Caco-2 (cell line): ENCODE measurements around the gene OR4D11. TPM values are rescaled to one million over a fixed set of nuclear protein-coding genes. Genes with fewer than 3 reads are reported as not detected.
A peak's percentile ranks its signal among the peaks of the same experiment; 100 is the strongest.

Experiments used
- BruUV-seq: library from RNA; stranded (reverse); fragments of 400-500 nt; replicated peaks from 2 replicates; lab custom pipeline; 2021; lab: Mats Ljungman, UMichigan
- CTCF ChIA-PET: fragments of 300-600 bp; sonication (Branson Sonifier 250); formaldehyde crosslinking; loops from one replicate; lab custom pipeline; 2022; ENCODE audit warnings: antibody characterized with exemption; lab: Charles Lee
- POLR2A ChIA-PET: fragments of 300-600 bp; sonication (Branson Sonifier 250); formaldehyde crosslinking; loops from one replicate; lab custom pipeline; 2022; ENCODE audit warnings: antibody characterized with exemption; lab: Charles Lee
- DNase-seq, 2 experiments: peaks; one replicate each; pipeline versions ENCODE4 v3.0.0 to v3.0.0-alpha.2; 2020 to 2022
- H3K27me3 ChIP-seq: replicated peaks from 2 replicates; pipeline ENCODE4 v1.6.0; 2011; ENCODE audit warnings: low read length; ENCODE audit not compliant: control insufficient read depth, insufficient read depth
- H3K36me3 ChIP-seq: 2 replicates; pipeline ENCODE4 v1.5.1; 2011; ENCODE audit warnings: low read length; ENCODE audit not compliant: control insufficient read depth, insufficient read depth
- H3K4me1 ChIP-seq: fragments of 250-450 bp; sonication (Bioruptor Pico); 2 replicates; pipeline ENCODE4 v1.5.1; 2020; ENCODE audit warnings: mild to moderate bottlenecking
- H3K4me3 ChIP-seq: 2 replicates; pipeline ENCODE4 v1.5.1; 2011; ENCODE audit warnings: low read depth, mild to moderate bottlenecking, control low read depth, low read length
- H3K9me3 ChIP-seq: fragments of 250-450 bp; sonication (Bioruptor Pico); 2 replicates; pipeline ENCODE4 v1.5.1; 2020; ENCODE audit warnings: mild to moderate bottlenecking, moderate library complexity
- H3K27ac Mint-ChIP-seq: one replicate; pipeline ENCODE4 v1.8.0; 2022; ENCODE audit warnings: mixed read lengths; ENCODE audit not compliant: unreplicated experiment
- H3K27me3 Mint-ChIP-seq: one replicate; pipeline ENCODE4 v1.8.0; 2022; ENCODE audit warnings: mixed read lengths; ENCODE audit not compliant: insufficient read depth, unreplicated experiment
- H3K36me3 Mint-ChIP-seq: one replicate; pipeline ENCODE4 v1.8.0; 2022; ENCODE audit warnings: mild to moderate bottlenecking, mixed read lengths; ENCODE audit not compliant: insufficient read depth, unreplicated experiment
- H3K4me1 Mint-ChIP-seq: one replicate; pipeline ENCODE4 v1.8.0; 2022; ENCODE audit warnings: low read depth, mixed read lengths; ENCODE audit not compliant: unreplicated experiment
- H3K4me3 Mint-ChIP-seq: one replicate; pipeline ENCODE4 v1.8.0; 2022; ENCODE audit warnings: mild to moderate bottlenecking, moderate library complexity, mixed read lengths; ENCODE audit not compliant: unreplicated experiment
- H3K9me3 Mint-ChIP-seq: one replicate; pipeline ENCODE4 v1.8.0; 2022; ENCODE audit warnings: mixed read lengths; ENCODE audit not compliant: unreplicated experiment
- CTCF ChIP-seq, 2 experiments: fragments of 200-600 bp in 1 of 2; IDR thresholded peaks; 1 replicate in 1 of 2; 2 replicates in 1 of 2; pipeline versions ENCODE4 v1.5.1 to v1.8.0; 2011 to 2022; ENCODE audit warnings: antibody characterized with exemption in 1 of 2, control low read depth in 1 of 2, inconsistent platforms in 1 of 2, low read depth in 1 of 2, low read length in 1 of 2, mild to moderate bottlenecking in 1 of 2, moderate library complexity in 1 of 2; ENCODE audit not compliant: insufficient read depth in 1 of 2, severe bottlenecking in 1 of 2, unreplicated experiment in 1 of 2
- intact Hi-C: fragments of 100-400 bp; cut with micrococcal nuclease; formaldehyde crosslinking; loops from one replicate; pipeline ENCODE4 v1.10.0; 2022; ENCODE audit not compliant: unreplicated experiment
- total RNA-seq: library from RNA; stranded (reverse); gene quantifications from 2 replicates; pipeline ENCODE4 v1.2.3, GENCODE V29; 2022

OR4D11 gene
- total RNA-seq, 1 experiment from 2014 or later, result not detected

- peak; percentile 60 to 64 for DNase-seq
- Mint-ChIP-seq H3K4me1 (peaks cover 37% of the 10 kb centered on the region), H3K27ac (peak overlapping the region; percentile 100), H3K27me3 (peaks cover 7% of the 10 kb centered on the region), H3K9me3 (no peaks in the 10 kb centered on the region), H3K4me3 (peak overlapping the region; percentile 80), H3K36me3 (peaks cover 35% of the 10 kb centered on the region)
- CTCF ChIA-PET, result interaction anchor here (1.0 to 1.9 kb wide), 2 partner anchors 9 to 204 kb away, joined by 4 to 7 read pairs; no protein-coding TSS in a partner anchor
- no peak for TF ChIP-seq CTCF (IDR thresholded peaks at IDR 0.05; ENCODE audit: insufficient read depth in 1 of 2, low read depth in 1 of 2, low read length in 1 of 2, severe bottlenecking in 1 of 2, unreplicated experiment in 1 of 2)
- peaks cover 30% of the 10 kb centered on the region for H3K4me1 ChIP-seq
- POLR2A ChIA-PET, result interaction anchor here (0.8 kb wide), 1 partner anchor 9 kb away, joined by 4 read pairs; no protein-coding TSS in a partner anchor
- no peaks in the 10 kb centered on the region for H3K36me3 ChIP-seq
- peak overlapping the region; percentile 58 for H3K4me3 ChIP-seq
- no peaks in the 10 kb centered on the region for H3K9me3 ChIP-seq
- BruUV-seq, result no TSS peak
- H3K27me3 ChIP-seq, result no peaks in the 10 kb centered on the region
- intact Hi-C loops, result loop anchor here (1.0 to 10.0 kb wide), 5 partner anchors 63 to 377 kb away; partner anchors contain the start of genes DTX4, MRPL16 and OSBP
Measured at GRCh38 chr11:59551659-59552521, 48.5 kb downstream of the OR4D11 start.

DNA sequence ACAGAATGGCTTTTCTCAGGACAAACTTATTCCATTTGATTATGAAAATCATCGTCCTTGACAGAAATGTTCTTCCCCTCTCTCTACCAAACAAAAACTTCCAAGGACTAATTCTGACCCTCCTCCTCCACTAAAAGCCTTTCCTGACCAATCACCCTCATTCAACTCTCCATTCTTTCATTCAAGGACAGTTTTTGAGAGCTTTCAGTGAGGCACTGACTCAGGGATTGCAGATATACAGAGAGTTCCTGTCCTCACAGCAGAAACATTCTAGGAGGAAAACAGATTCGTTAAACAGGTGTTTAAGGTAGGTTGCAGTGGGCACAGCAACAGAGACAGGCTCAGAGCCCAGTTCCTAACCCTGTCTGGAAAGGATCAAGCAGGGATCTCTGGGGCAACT is 49.5 kb downstream of the OR4D11 start:
- CTCF ChIA-PET, result no interaction called here
- peaks cover 21% of the 10 kb centered on the region for H3K4me1 ChIP-seq
- Mint-ChIP-seq H3K4me1 (peaks cover 29% of the 10 kb centered on the region), H3K36me3 (peaks cover 43% of the 10 kb centered on the region), H3K27ac (no peak overlapping the region), H3K4me3 (peak overlapping the region; percentile 22), H3K27me3 (peaks cover 7% of the 10 kb centered on the region), H3K9me3 (no peaks in the 10 kb centered on the region)
- H3K9me3 ChIP-seq, result no peaks in the 10 kb centered on the region
- intact Hi-C loops, result loop anchor here (5.0 to 10.0 kb wide), 3 partner anchors 199 to 378 kb away; partner anchors contain the start of genes DTX4 and MRPL16
- no peaks in the 10 kb centered on the region for H3K36me3 ChIP-seq
- no peak overlapping the region for H3K4me3 ChIP-seq
- BruUV-seq, result no TSS peak
- no peak for TF ChIP-seq CTCF (IDR thresholded peaks at IDR 0.05; ENCODE audit: insufficient read depth in 1 of 2, low read depth in 1 of 2, low read length in 1 of 2, severe bottlenecking in 1 of 2, unreplicated experiment in 1 of 2)
- POLR2A ChIA-PET, result no interaction called here
- no peak for DNase-seq
- H3K27me3 ChIP-seq, result no peaks in the 10 kb centered on the region

DNA sequence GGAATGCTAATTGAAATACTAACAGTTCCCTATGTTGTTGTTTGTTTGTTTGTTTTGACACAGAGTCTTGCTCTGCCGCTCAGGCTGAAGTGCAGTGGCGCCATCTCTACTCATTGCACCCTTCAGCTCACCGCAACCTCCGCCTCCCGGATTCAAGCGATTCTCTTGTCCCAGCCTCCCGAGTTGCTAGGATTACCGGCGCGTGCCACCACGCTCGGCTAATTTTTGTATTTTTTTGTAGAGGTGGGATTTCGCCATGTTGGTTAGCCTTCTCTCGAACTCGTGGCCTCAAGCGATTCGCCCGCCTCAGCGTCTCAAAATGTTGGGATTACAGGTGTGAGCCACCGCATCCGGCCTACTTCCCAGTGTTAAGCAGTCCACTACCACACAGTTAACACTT is 49.9 kb downstream of the OR4D11 start:
- H3K27me3 Mint-ChIP-seq, result peaks cover 7% of the 10 kb centered on the region
- no peak for TF ChIP-seq CTCF (IDR thresholded peaks at IDR 0.05; ENCODE audit: insufficient read depth in 1 of 2, low read depth in 1 of 2, low read length in 1 of 2, severe bottlenecking in 1 of 2, unreplicated experiment in 1 of 2)
- peaks cover 43% of the 10 kb centered on the region for H3K36me3 Mint-ChIP-seq
- Histone ChIP-seq H3K27me3 (no peaks in the 10 kb centered on the region), H3K36me3 (no peaks in the 10 kb centered on the region), H3K4me3 (no peak overlapping the region), H3K9me3 (no peaks in the 10 kb centered on the region), H3K4me1 (peaks cover 16% of the 10 kb centered on the region)
- H3K4me3 Mint-ChIP-seq, result peak overlapping the region; percentile 22
- ChIA-PET POLR2A (interaction anchor here (0.6 kb wide), 1 partner anchor 368 kb away, joined by 5 read pairs; no protein-coding TSS in a partner anchor), CTCF (no interaction called here)
- peaks cover 30% of the 10 kb centered on the region for H3K4me1 Mint-ChIP-seq
- no peak overlapping the region for H3K27ac Mint-ChIP-seq
- H3K9me3 Mint-ChIP-seq, result no peaks in the 10 kb centered on the region
- DNase-seq, result no peak
- no TSS peak for BruUV-seq
- intact Hi-C loops, result loop anchor here (5.0 to 10.0 kb wide), 3 partner anchors 199 to 379 kb away; partner anchors contain the start of genes DTX4 and MRPL16
